Calu3 (cell line): Measurements from ENCODE around the gene PBRM1. TPM values are rescaled to one million over a fixed set of nuclear protein-coding genes. Genes with fewer than 3 reads are reported as not detected.

Source experiments
- BruUV-seq: library from RNA; stranded (reverse); fragments of 400-500 nt; replicated peaks from 2 replicates; lab custom pipeline; 2021; lab: Mats Ljungman, UMichigan
- CTCF ChIA-PET: fragments of 300-600 bp; sonication (Branson Sonifier 250); formaldehyde crosslinking; loops from one replicate; lab custom pipeline; 2022; ENCODE audit warnings: antibody characterized with exemption; lab: Charles Lee
- DNase-seq: peaks from one replicate; pipeline ENCODE4 v3.0.0; 2022
- H3K27ac Mint-ChIP-seq: one replicate; pipeline ENCODE4 v1.8.0; 2022; ENCODE audit warnings: mixed read lengths; ENCODE audit not compliant: unreplicated experiment
- H3K27me3 Mint-ChIP-seq: one replicate; pipeline ENCODE4 v1.8.0; 2022; ENCODE audit warnings: mixed read lengths; ENCODE audit not compliant: unreplicated experiment
- H3K36me3 Mint-ChIP-seq: one replicate; pipeline ENCODE4 v1.8.0; 2022; ENCODE audit warnings: mild to moderate bottlenecking, moderate library complexity, mixed read lengths; ENCODE audit not compliant: insufficient read depth, unreplicated experiment
- H3K4me1 Mint-ChIP-seq: one replicate; pipeline ENCODE4 v1.8.0; 2022; ENCODE audit warnings: mild to moderate bottlenecking, low read depth, mixed read lengths; ENCODE audit not compliant: unreplicated experiment
- H3K4me3 Mint-ChIP-seq: one replicate; pipeline ENCODE4 v1.8.0; 2022; ENCODE audit warnings: mild to moderate bottlenecking, low read depth, moderate library complexity, mixed read lengths; ENCODE audit not compliant: unreplicated experiment
- H3K9me3 Mint-ChIP-seq: one replicate; pipeline ENCODE4 v1.8.0; 2022; ENCODE audit warnings: low read depth, mixed read lengths; ENCODE audit not compliant: unreplicated experiment
- CTCF ChIP-seq: fragments of 200-600 bp; IDR thresholded peaks from one replicate; pipeline ENCODE4 v1.8.0; 2022; ENCODE audit warnings: antibody characterized with exemption; ENCODE audit not compliant: unreplicated experiment
- intact Hi-C: fragments of 100-400 bp; cut with micrococcal nuclease; formaldehyde crosslinking; loops from one replicate; pipeline ENCODE4 v1.10.0; 2022; ENCODE audit not compliant: unreplicated experiment
- total RNA-seq: library from RNA; stranded (reverse); gene quantifications from 2 replicates; pipeline ENCODE4 v1.2.3, GENCODE V29; 2022

The PBRM1 gene
- total RNA-seq, 1 experiment from 2014 or later: 54.9 TPM

GRCh38 chr3:52514576-52514975 lies 171.1 kb downstream of the PBRM1 start:
- CTCF ChIA-PET: no interaction called here
- peaks cover 51% of the 10 kb centered on the region for H3K27me3 Mint-ChIP-seq
- BruUV-seq: no TSS peak
- H3K36me3 Mint-ChIP-seq: no peaks in the 10 kb centered on the region
- no peak for DNase-seq
- no peaks in the 10 kb centered on the region for H3K9me3 Mint-ChIP-seq
- H3K27ac Mint-ChIP-seq: no peak overlapping the region
- H3K4me1 Mint-ChIP-seq: peaks cover 8% of the 10 kb centered on the region
- no peak for TF ChIP-seq CTCF
- intact Hi-C loops: no loop called here
- no peak overlapping the region for H3K4me3 Mint-ChIP-seq

- no peaks in the 10 kb centered on the region for H3K36me3 Mint-ChIP-seq
- no TSS peak for BruUV-seq
- H3K27ac Mint-ChIP-seq: no peak overlapping the region
- no peak for DNase-seq
- H3K4me3 Mint-ChIP-seq: no peak overlapping the region
- H3K27me3 Mint-ChIP-seq: peaks cover 51% of the 10 kb centered on the region
- intact Hi-C loops: no loop called here
- peaks cover 14% of the 10 kb centered on the region for H3K4me1 Mint-ChIP-seq
- H3K9me3 Mint-ChIP-seq: no peaks in the 10 kb centered on the region
- CTCF ChIA-PET: no interaction called here
- no peak for TF ChIP-seq CTCF
Measured at GRCh38 chr3:52513281-52513680, 172.4 kb downstream of the PBRM1 start.

GRCh38 chr3:52512727-52513126 lies 173.0 kb downstream of the PBRM1 start:
- intact Hi-C loops: no loop called here
- Mint-ChIP-seq H3K4me3 (no peak overlapping the region), H3K27me3 (peaks cover 51% of the 10 kb centered on the region), H3K27ac (no peak overlapping the region), H3K9me3 (no peaks in the 10 kb centered on the region), H3K36me3 (no peaks in the 10 kb centered on the region), H3K4me1 (peaks cover 15% of the 10 kb centered on the region)
- DNase-seq: no peak
- BruUV-seq: no TSS peak
- TF ChIP-seq CTCF: no peak
- CTCF ChIA-PET: no interaction called here

GRCh38 chr3:52512105-52512504 lies 173.6 kb downstream of the PBRM1 start:
- intact Hi-C loops: no loop called here
- Mint-ChIP-seq H3K27ac (no peak overlapping the region), H3K9me3 (no peaks in the 10 kb centered on the region), H3K4me1 (peaks cover 21% of the 10 kb centered on the region), H3K36me3 (peaks cover 5% of the 10 kb centered on the region), H3K27me3 (peaks cover 48% of the 10 kb centered on the region), H3K4me3 (no peak overlapping the region)
- CTCF ChIA-PET: no interaction called here
- no peak for TF ChIP-seq CTCF
- no peak for DNase-seq
- BruUV-seq: no TSS peak

- Mint-ChIP-seq H3K4me1 (peaks cover 24% of the 10 kb centered on the region), H3K9me3 (no peaks in the 10 kb centered on the region), H3K27me3 (peaks cover 43% of the 10 kb centered on the region), H3K4me3 (no peak overlapping the region), H3K27ac (no peak overlapping the region), H3K36me3 (peaks cover 6% of the 10 kb centered on the region)
- no peak for TF ChIP-seq CTCF
- intact Hi-C loops: no loop called here
- no peak for DNase-seq
- CTCF ChIA-PET: no interaction called here
- no TSS peak for BruUV-seq
Measured at GRCh38 chr3:52511509-52511908, 174.2 kb downstream of the PBRM1 start.
